Sigmoid colon (tissue), 4 donors: ENCODE data around the gene ADARB1.
"Not testable (repeated sequence)": the region's sequence is repeated elsewhere in the genome, so short reads cannot be mapped to it uniquely, and the experiment has no call there.

ENCODE experiments used
- EP300 ChIP-seq, 4 donors: sonication (generic); formaldehyde crosslinking; IDR thresholded peaks; one replicate each; pipeline ENCODE4 v1.6.1; 2017; ENCODE audit warnings: antibody characterized with exemption in 4 of 4
- POLR2A ChIP-seq, 2 donors: fragments of 450-650 bp; IDR thresholded peaks; one replicate each; pipeline ENCODE4 v1.6.1; 2016; ENCODE audit warnings: antibody characterized with exemption in 2 of 2, mild to moderate bottlenecking in 2 of 2, moderate library complexity in 2 of 2
- POLR2AphosphoS5 ChIP-seq, 4 donors: sonication (generic); formaldehyde crosslinking; IDR thresholded peaks; one replicate each; pipeline ENCODE4 v1.6.1; 2017; ENCODE audit warnings: antibody characterized with exemption in 4 of 4
- TF ChIP-seq, protein P1 (sequence below), 4 experiments: fragments of 450-650 bp in 3 of 4; fragments of 200-600 bp in 1 of 4; IDR thresholded peaks; one replicate each; pipeline ENCODE4 v1.5.1; 2016 to 2019; ENCODE audit warnings: antibody characterized with exemption in 4 of 4, mild to moderate bottlenecking in 3 of 4, moderate library complexity in 2 of 4

DNA sequence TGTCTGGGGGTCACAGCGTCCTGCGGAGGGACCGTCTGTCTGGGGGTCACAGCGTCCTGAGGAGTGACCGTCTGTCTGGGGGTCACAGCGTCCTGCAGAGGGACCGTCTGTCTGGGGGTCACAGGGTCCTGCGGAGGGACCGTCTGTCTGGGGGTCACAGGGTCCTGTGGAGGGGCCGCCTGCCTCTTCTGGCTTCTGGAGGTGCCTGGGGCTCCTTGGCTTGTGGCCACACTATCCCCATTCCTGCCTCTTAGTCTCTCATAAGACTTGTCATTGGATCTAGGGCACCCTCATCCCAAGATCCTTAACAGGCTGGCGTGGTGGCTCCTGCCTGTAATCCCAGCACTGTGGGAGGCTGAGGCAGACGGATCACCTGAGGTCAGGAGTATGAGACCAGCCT, 45.7 kb upstream of the ADARB1 start:
- TF ChIP-seq, protein P1, sequence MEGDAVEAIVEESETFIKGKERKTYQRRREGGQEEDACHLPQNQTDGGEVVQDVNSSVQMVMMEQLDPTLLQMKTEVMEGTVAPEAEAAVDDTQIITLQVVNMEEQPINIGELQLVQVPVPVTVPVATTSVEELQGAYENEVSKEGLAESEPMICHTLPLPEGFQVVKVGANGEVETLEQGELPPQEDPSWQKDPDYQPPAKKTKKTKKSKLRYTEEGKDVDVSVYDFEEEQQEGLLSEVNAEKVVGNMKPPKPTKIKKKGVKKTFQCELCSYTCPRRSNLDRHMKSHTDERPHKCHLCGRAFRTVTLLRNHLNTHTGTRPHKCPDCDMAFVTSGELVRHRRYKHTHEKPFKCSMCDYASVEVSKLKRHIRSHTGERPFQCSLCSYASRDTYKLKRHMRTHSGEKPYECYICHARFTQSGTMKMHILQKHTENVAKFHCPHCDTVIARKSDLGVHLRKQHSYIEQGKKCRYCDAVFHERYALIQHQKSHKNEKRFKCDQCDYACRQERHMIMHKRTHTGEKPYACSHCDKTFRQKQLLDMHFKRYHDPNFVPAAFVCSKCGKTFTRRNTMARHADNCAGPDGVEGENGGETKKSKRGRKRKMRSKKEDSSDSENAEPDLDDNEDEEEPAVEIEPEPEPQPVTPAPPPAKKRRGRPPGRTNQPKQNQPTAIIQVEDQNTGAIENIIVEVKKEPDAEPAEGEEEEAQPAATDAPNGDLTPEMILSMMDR (IDR thresholded peaks at IDR 0.05), result not testable (repeated sequence)
- not testable (repeated sequence) for TF ChIP-seq EP300, POLR2AphosphoS5, POLR2A (IDR thresholded peaks at IDR 0.05)
